ENCODE results near the gene CIDEB.

DNA sequence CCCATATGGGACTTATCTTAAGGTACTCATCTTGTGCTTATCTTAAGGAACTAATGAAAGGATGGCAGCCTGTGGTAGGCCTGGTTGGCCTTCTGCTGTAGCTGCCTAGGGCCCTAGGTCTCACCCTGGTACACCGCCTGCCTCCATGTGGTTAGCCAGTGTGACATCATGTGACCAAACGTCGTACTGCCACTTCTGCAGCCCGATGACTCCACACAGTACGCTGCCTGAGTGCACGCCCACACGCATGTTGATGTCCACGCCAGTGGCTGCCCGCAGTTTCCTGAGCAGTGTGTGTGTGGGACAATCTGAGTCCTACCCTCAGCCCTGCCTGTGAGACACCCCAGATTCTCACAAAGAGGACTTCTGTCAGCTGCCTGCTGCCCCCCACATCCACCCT is 22.0 kb upstream of the CIDEB start:
- TF ChIP-seq SPI1 (IDR thresholded peaks at IDR 0.05; ENCODE audit: low read depth, low read length) (no peak), POLR2A (IDR thresholded peaks at IDR 0.05; ENCODE audit: low read depth, low read length) (no peak), TAF1 (IDR thresholded peaks at IDR 0.05; ENCODE audit: low read depth, low read length) (no peak), POLR2AphosphoS5 (IDR thresholded peaks at IDR 0.05; ENCODE audit: low read depth, low read length) (no peak), POU2F2 (IDR thresholded peaks at IDR 0.05; ENCODE audit: low read depth, low read length) (no peak), PAX5 (IDR thresholded peaks at IDR 0.05; ENCODE audit: insufficient read depth, low read length, severe bottlenecking) (no peak)
